Activated CD8-positive, alpha-beta memory T cell treated with anti-CD3 and anti-CD28 coated beads, Interleukin-2, amount 10 ng/mL, durations not matched to agents 7 days and 5 days (primary cell): ENCODE data around the gene TREML4. TPM values are rescaled to one million over a fixed set of nuclear protein-coding genes. Genes with fewer than 3 reads are reported as not detected.
"Not testable (repeated sequence)": the region's sequence is repeated elsewhere in the genome, so short reads cannot be mapped to it uniquely, and the experiment has no call there.

ENCODE experiments used
- ATAC-seq: fragments of 150-1000 bp; cut with Tn5 transposase; one replicate; pipeline ENCODE4 v1.10.0; 2021; ENCODE audit warnings: moderate library complexity
- CTCF ChIA-PET: fragments of 350-600 bp; sonication (Branson Sonifier 250); formaldehyde crosslinking; loops from one replicate; lab custom pipeline; 2021; ENCODE audit warnings: antibody characterized with exemption; lab: Charles Lee
- DNase-seq: peaks from one replicate; pipeline ENCODE4 v3.0.0-alpha.2; 2020
- H3K27ac Mint-ChIP-seq: one replicate; pipeline ENCODE4 v1.8.0; 2021; ENCODE audit warnings: mild to moderate bottlenecking, mixed read lengths
- H3K27me3 Mint-ChIP-seq: one replicate; pipeline ENCODE4 v1.8.0; 2021; ENCODE audit warnings: mixed read lengths
- H3K36me3 Mint-ChIP-seq: one replicate; pipeline ENCODE4 v1.8.0; 2021; ENCODE audit warnings: mild to moderate bottlenecking, mixed read lengths
- H3K4me1 Mint-ChIP-seq: one replicate; pipeline ENCODE4 v1.8.0; 2021; ENCODE audit warnings: mixed read lengths
- H3K4me3 Mint-ChIP-seq: one replicate; pipeline ENCODE4 v1.8.0; 2021; ENCODE audit warnings: mild to moderate bottlenecking, moderate library complexity, mixed read lengths
- H3K9me3 Mint-ChIP-seq: one replicate; pipeline ENCODE4 v1.8.0; 2022; ENCODE audit warnings: low read depth, mixed read lengths
- total RNA-seq, 2 experiments: library from RNA; stranded (reverse); gene quantifications; one replicate each; pipeline ENCODE4 v1.2.3, GENCODE V29; 2021

Gene TREML4
- total RNA-seq, 2 experiments from 2014 or later = not detected

DNA sequence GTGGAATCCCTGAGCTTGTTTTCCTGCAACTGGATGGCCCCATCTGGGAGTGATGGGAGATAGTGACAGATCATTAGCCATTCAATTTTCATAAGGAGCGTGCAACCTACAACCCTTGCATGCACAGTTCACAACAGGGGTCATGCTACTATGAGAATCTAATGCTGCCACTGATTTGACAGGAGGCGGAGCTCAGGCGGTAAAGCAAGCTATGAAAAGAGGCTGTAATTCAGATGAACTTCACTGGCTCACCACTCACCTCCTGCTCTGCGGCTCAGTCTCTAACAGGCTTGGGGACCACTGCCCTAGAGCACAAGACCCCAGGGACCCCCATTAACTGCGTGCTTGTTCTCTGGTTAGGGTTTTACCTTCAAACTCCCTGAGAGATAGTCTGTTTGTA lies 12.4 kb upstream of the TREML4 start:
- Mint-ChIP-seq H3K27ac (no peak overlapping the region), H3K27me3 (peaks cover 16% of the 10 kb centered on the region), H3K36me3 (peaks cover 4% of the 10 kb centered on the region), H3K9me3 (peaks cover 9% of the 10 kb centered on the region), H3K4me1 (no peaks in the 10 kb centered on the region), H3K4me3 (no peak overlapping the region)
- ATAC-seq (no peak), DNase-seq (no peak)
- CTCF ChIA-PET = no interaction called here

DNA sequence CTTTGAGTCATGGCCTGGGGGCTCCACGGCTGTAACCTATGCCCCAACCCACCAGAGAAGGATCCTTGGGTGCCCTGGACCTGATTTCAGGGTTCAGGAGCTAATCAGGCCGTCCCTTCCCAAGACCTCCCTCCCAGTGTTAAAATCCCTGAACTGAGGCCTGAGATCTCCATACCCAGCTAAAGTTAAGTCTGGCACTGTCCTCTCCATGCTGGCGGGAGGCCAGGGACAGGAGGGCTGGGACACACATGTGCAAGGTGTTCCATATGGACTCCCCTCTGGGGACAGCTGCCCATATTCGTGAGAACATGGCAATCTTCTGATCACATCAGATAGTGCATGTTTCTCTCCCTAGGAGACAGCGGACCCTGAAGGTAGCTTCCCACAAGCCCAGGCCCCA lies 11.5 kb upstream of the TREML4 start:
- H3K4me3 Mint-ChIP-seq = no peak overlapping the region
- H3K4me1 Mint-ChIP-seq = no peaks in the 10 kb centered on the region
- H3K27ac Mint-ChIP-seq = no peak overlapping the region
- peaks cover 10% of the 10 kb centered on the region for H3K27me3 Mint-ChIP-seq
- no peak for DNase-seq
- peaks cover 9% of the 10 kb centered on the region for H3K9me3 Mint-ChIP-seq
- no peak for ATAC-seq
- H3K36me3 Mint-ChIP-seq = peaks cover 4% of the 10 kb centered on the region
- CTCF ChIA-PET = interaction anchor here (0.7 kb wide), 1 partner anchor 15 kb away, joined by 3 read pairs; no protein-coding TSS in a partner anchor

DNA sequence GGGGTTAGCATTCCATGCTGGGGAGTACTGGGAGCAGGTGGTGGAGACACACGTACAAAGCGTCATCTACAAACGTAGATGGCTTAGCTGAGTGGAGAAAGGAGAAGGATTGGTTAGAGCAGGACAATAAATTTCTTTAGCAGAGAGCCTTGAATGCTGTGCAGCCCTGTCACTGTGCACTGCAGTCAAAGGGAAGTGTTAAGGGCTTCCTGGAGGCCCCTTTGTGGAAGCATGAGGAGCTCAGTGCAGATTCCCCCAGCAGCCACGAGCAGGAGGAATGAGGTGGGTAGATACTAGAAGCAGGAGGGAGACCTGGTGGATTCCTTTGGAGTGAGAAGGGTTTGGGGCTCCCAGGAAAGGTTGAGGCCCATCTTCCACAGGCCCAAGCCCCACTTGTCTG lies 6.1 kb upstream of the TREML4 start:
- no peaks in the 10 kb centered on the region for H3K4me1 Mint-ChIP-seq
- H3K9me3 Mint-ChIP-seq = no peaks in the 10 kb centered on the region
- H3K27ac Mint-ChIP-seq = no peak overlapping the region
- DNase-seq = no peak
- CTCF ChIA-PET = interaction anchor here (1.3 to 1.5 kb wide), 2 partner anchors 22 to 40 kb away, joined by 3 to 4 read pairs; partner anchors contain the start of gene TREML2
- H3K36me3 Mint-ChIP-seq = no peaks in the 10 kb centered on the region
- no peak for ATAC-seq
- no peak overlapping the region for H3K4me3 Mint-ChIP-seq
- peaks cover 18% of the 10 kb centered on the region for H3K27me3 Mint-ChIP-seq

DNA sequence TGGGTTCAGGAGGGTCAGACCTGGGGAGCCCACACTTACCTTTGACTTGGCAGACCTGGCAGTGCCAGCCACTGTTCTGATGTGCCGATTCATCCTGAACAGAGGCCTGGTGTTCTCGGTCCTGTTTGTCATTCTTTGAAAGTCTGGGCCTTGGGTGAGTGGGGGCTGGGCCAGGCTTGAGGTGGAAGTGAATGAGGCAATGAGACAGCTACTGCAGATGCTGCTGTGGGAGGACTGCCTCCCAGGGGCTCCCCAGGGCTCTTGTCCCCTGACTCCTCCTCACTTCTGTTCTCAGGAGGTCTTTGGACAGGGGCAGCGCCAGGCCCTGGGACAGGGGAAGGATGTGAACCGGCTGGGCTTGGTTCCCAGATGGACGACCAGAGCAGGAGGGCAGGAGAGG lies 5.6 kb upstream of the TREML4 start:
- DNase-seq (no peak), ATAC-seq (no peak)
- Mint-ChIP-seq H3K36me3 (no peaks in the 10 kb centered on the region), H3K4me1 (no peaks in the 10 kb centered on the region), H3K27me3 (peaks cover 20% of the 10 kb centered on the region), H3K4me3 (no peak overlapping the region), H3K27ac (no peak overlapping the region), H3K9me3 (no peaks in the 10 kb centered on the region)
- CTCF ChIA-PET = interaction anchor here (1.3 to 1.5 kb wide), 2 partner anchors 22 to 40 kb away, joined by 3 to 4 read pairs; partner anchors contain the start of gene TREML2

DNA sequence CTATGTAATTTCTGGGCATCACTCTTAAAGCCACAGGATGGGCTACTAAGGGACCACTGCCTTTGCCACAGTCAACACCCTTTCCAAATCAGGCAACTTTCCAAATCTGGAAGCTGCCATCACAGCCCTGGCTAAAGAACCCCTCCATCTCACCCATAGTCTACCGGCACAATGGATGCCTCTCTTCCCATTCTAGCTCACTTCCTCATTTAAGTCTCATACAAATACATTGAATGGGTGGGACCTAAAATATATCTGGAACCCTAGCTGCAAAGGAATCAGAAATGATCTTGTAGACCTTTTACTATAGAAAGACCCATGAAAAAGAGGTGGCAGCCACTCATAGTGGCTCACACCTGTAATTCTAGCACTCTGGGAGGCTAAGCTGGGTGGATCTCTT lies 3.3 kb upstream of the TREML4 start:
- CTCF ChIA-PET = interaction anchor here (2.2 kb wide), 1 partner anchor 82 kb away, joined by 8 read pairs; no protein-coding TSS in a partner anchor
- Mint-ChIP-seq H3K27ac (no peak overlapping the region), H3K27me3 (peaks cover 16% of the 10 kb centered on the region), H3K9me3 (no peaks in the 10 kb centered on the region), H3K4me3 (no peak overlapping the region), H3K36me3 (no peaks in the 10 kb centered on the region), H3K4me1 (no peaks in the 10 kb centered on the region)
- ATAC-seq (no peak), DNase-seq (no peak)

DNA sequence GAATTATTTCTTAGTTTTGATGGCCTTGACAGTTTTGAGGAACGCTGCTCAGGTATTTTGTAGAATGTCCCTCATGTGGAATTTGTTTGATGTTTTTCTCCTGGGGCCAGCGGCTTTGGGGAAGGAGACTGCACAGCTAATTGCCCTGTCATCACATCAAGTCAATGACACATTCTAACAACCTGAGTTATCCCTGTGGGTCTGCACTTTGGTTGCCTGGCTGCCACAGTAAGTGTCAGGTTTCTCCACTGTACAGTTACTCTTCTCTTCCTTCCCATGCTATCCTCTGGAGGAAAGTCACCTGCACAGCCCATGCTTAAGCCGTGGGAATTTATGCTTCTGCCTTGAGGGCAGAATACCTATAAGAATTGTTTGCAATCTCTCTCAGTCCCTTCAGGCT lies 1.4 kb upstream of the TREML4 start:
- Mint-ChIP-seq H3K4me1 (no peaks in the 10 kb centered on the region), H3K9me3 (no peaks in the 10 kb centered on the region)
- ATAC-seq = no peak

DNA sequence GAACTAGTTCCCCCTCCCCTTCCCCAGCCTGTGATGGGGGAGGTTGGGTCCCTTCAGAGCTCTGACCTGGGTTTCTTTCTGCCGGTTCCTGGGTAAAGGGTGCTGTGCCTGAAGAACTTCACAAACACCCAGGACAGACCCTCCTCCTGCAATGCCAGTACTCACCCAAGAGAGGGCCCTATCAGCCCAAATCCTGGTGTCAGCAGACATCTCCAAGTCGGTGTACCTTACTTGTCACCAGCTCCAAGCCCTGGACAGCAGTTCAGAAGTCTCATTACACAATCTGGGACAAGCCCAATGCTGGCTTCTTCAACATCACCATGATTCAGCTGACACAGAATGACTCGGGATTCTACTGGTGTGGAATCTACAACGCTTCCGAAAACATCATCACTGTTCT lies 467 bp downstream of the TREML4 start:
- H3K9me3 Mint-ChIP-seq = no peaks in the 10 kb centered on the region
- no peak overlapping the region for H3K4me3 Mint-ChIP-seq
- ATAC-seq = no peak
- DNase-seq = no peak
- H3K4me1 Mint-ChIP-seq = no peaks in the 10 kb centered on the region
- H3K27ac Mint-ChIP-seq = no peak overlapping the region
- H3K36me3 Mint-ChIP-seq = no peaks in the 10 kb centered on the region
- CTCF ChIA-PET = no interaction called here
- peaks cover 31% of the 10 kb centered on the region for H3K27me3 Mint-ChIP-seq

More for the DNA sequence above, 1.4 kb upstream of the TREML4 start:
- Mint-ChIP-seq H3K27me3 (peaks cover 21% of the 10 kb centered on the region), H3K4me3 (no peak overlapping the region), H3K27ac (no peak overlapping the region), H3K36me3 (no peaks in the 10 kb centered on the region)
- CTCF ChIA-PET = no interaction called here
- DNase-seq = no peak

DNA sequence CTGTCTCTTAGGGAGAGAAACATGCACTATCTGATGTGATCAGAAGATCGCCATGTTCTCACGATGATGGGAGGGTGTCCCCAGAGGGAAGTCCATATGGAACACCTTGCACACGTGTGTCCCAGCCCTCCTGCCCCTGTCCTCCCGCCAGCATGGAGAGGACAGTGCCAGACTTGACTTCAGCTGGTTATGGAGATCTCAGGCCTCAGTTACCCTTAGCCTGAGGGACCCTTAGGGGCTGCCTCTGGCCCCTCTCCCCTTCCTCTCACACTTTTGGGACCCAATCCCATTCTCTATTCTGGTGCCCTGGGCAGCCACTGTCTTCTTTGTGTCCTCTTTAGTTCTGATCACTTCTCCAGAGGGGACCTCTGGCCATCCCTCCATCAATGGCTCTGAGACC lies 1.6 kb downstream of the TREML4 start:
- Mint-ChIP-seq H3K4me3 (no peak overlapping the region), H3K27me3 (peaks cover 33% of the 10 kb centered on the region), H3K36me3 (no peaks in the 10 kb centered on the region), H3K9me3 (no peaks in the 10 kb centered on the region), H3K4me1 (no peaks in the 10 kb centered on the region), H3K27ac (no peak overlapping the region)
- ATAC-seq (no peak), DNase-seq (no peak)
- CTCF ChIA-PET = interaction anchor here (1.1 kb wide), 1 partner anchor 142 kb away, joined by 3 read pairs; no protein-coding TSS in a partner anchor

DNA sequence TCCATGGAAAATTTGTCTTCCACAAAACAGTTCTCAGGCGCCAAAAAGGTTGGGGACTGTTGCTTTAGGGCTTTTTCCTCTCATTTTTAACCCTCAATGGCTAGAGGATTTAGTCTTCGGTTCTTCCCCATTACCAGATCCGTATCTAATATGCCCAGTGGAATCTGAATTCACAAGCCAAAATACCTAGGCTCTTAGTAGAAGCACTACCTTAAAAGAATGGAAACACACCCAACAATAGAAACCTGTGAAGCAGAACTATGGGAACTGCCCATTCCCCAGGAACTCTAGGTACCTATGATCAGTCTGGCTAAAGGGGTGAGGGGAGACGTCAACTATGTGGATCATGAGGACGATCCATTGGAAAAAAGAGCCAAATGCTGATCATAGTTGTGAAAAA lies 3.1 kb downstream of the TREML4 start:
- H3K4me3 Mint-ChIP-seq = no peak overlapping the region
- peaks cover 28% of the 10 kb centered on the region for H3K27me3 Mint-ChIP-seq
- CTCF ChIA-PET = no interaction called here
- no peaks in the 10 kb centered on the region for H3K36me3 Mint-ChIP-seq
- no peak for ATAC-seq
- no peak for DNase-seq
- H3K4me1 Mint-ChIP-seq = no peaks in the 10 kb centered on the region
- H3K27ac Mint-ChIP-seq = no peak overlapping the region
- no peaks in the 10 kb centered on the region for H3K9me3 Mint-ChIP-seq

DNA sequence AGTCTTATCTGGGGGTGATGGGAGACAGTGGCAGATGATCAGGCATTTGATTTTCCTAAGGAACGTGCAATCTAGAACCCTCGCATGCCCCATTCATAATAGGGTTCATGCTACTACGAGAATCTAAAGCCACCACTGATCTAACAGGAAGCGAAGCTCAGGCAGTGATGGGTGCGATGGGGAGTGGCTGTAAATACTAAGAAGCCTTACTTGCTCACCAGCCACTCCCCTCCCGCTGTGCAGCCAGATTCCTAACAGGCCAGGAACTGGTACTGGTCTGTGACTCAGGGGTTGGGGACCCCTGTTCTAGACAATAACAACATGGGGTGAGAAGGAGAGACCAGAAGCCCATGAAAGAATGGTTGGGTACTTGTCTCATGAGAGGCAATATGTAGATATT lies 4.5 kb downstream of the TREML4 start:
- Mint-ChIP-seq H3K9me3 (no peaks in the 10 kb centered on the region), H3K4me1 (no peaks in the 10 kb centered on the region), H3K27ac (no peak overlapping the region), H3K4me3 (no peak overlapping the region), H3K27me3 (peaks cover 22% of the 10 kb centered on the region), H3K36me3 (no peaks in the 10 kb centered on the region)
- CTCF ChIA-PET = no interaction called here
- ATAC-seq = no peak
- no peak for DNase-seq

DNA sequence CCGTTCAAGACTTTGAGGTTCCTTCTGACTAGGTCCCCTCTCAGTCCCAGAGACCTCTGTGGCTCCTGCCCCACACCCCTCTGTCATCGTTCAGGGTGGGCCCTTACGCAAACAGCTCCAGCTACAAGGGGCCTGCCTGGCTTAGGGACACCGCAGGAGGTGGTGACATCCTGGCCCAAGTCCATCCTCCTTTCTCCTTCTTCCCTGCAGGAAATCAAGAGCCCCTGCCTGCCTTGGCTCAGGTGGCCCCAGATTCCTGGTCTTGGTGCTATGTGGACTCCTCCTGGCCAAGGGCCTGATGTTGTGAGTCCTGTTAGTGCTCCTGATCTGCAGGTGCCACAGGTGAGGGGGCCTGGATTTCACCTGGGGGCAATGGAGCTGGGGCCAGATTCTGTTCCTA lies 8.1 kb downstream of the TREML4 start:
- Mint-ChIP-seq H3K36me3 (no peaks in the 10 kb centered on the region), H3K4me3 (no peak overlapping the region), H3K9me3 (no peaks in the 10 kb centered on the region), H3K4me1 (no peaks in the 10 kb centered on the region), H3K27me3 (peaks cover 47% of the 10 kb centered on the region), H3K27ac (no peak overlapping the region)
- DNase-seq = no peak
- ATAC-seq = no peak
- CTCF ChIA-PET = no interaction called here

DNA sequence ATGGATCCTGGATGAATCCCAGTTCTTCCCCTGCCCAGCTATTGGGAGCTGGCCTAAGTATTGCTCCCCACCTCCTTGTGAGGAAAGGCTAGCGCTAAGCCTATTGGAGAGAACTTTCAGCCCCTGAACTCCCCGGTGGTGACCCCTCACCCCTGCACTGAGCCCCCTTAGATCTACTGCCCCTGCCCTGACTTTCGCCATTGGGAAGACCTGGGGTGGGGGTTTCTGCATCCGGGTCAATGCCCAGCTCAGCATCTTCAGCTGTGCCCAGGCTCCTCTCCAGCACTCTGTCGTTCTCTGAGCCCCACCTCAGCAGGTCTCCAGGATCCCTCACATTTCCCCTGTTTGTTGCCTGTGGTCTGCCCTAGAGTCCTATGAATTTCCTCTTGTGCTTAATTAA lies 9.0 kb downstream of the TREML4 start:
- CTCF ChIA-PET = no interaction called here
- Mint-ChIP-seq H3K4me1 (no peaks in the 10 kb centered on the region), H3K9me3 (no peaks in the 10 kb centered on the region), H3K36me3 (no peaks in the 10 kb centered on the region), H3K27me3 (peaks cover 42% of the 10 kb centered on the region), H3K4me3 (no peak overlapping the region), H3K27ac (no peak overlapping the region)
- ATAC-seq = no peak
- no peak for DNase-seq

DNA sequence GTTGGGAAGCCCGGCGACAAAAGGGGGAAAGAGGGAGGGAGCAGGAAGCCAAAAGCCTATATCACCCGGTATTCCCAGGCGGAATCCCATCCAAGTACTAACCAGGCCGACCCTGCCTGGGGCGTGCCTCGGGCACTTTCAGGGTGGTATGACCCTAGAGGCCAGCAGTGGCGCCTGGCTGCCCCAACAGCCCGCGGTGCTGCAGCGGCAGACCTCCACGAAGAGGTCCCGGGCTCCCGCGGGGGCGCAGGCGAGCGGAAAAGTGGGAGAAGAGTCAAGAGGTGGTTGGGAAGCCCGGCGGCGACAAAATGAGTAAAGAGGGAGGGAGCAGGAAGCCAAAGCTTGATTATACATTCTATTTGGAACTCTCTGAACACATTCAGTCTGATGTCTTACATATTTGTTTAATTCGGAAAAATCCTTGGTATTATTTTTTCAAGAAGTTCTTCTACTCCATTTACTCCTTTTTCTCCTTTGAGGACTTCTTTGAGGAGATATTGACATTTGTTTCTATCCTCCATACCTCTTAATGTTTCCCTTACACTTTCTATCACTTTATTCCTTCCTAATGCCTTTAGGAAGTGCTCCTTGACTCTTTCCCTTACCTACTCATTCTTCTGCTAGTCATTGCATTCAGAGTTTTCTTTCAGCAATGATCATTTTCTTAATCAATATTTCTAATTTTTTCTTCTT lies 11.5 kb downstream of the TREML4 start:
- ATAC-seq = no peak
- H3K27me3 Mint-ChIP-seq = peaks cover 53% of the 10 kb centered on the region
- CTCF ChIA-PET = interaction anchor here (0.7 kb wide), 1 partner anchor 951 kb away, joined by 3 read pairs; no protein-coding TSS in a partner anchor

DNA sequence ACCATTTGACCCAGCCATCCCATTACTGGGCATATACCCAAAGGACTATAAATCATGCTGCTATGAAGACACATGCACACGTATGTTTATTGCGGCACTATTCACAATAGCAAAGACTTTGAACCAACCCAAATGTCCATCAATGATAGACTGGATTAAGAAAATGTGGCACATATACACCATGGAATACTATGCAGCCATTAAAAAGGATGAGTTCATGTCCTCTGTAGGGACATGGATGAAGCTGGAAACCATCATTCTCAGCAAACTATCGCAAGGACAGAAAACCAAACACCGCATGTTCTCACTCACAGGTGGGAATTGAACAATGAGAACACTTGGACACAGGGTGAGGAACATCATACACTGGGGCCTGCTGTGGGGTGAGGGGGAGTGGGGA lies 18.4 kb downstream of the TREML4 start:
- CTCF ChIA-PET, H3K4me3 Mint-ChIP-seq, ATAC-seq, H3K27ac Mint-ChIP-seq, DNase-seq, H3K9me3 Mint-ChIP-seq, H3K36me3 Mint-ChIP-seq: not testable (repeated sequence)
- Mint-ChIP-seq H3K27me3 (peaks cover 26% of the 10 kb centered on the region), H3K4me1 (peaks cover 12% of the 10 kb centered on the region)

More for the DNA sequence above, 11.5 kb downstream of the TREML4 start:
- Mint-ChIP-seq H3K36me3 (no peaks in the 10 kb centered on the region), H3K9me3 (no peaks in the 10 kb centered on the region), H3K27ac (no peak overlapping the region), H3K4me1 (no peaks in the 10 kb centered on the region), H3K4me3 (no peak overlapping the region)
- DNase-seq = no peak
